ENCODE data around the gene GRK5. TPM values are rescaled to one million over a fixed set of nuclear protein-coding genes. Genes with fewer than 3 reads are reported as not detected.
A peak's percentile ranks its signal among the peaks of the same experiment; 100 is the strongest.
"Not testable (repeated sequence)": the region's sequence is repeated elsewhere in the genome, so short reads cannot be mapped to it uniquely, and the experiment has no call there.

The GRK5 gene
- total RNA-seq, 1 donor from 2014 or later = 47.6 TPM

- intact Hi-C loops (cut with DNase I); DNase-seq: not testable (repeated sequence)
- ATAC-seq (ENCODE audit: poor library complexity) = peak; percentile 30
These were observed 31.6 kb downstream of the GRK5 start for GRCh38 chr10:119239015-119239414.

GRCh38 chr10:119239630-119240029, 32.3 kb downstream of the GRK5 start:
- DNase-seq; ATAC-seq (ENCODE audit: poor library complexity); intact Hi-C loops (cut with DNase I): not testable (repeated sequence)

DNA sequence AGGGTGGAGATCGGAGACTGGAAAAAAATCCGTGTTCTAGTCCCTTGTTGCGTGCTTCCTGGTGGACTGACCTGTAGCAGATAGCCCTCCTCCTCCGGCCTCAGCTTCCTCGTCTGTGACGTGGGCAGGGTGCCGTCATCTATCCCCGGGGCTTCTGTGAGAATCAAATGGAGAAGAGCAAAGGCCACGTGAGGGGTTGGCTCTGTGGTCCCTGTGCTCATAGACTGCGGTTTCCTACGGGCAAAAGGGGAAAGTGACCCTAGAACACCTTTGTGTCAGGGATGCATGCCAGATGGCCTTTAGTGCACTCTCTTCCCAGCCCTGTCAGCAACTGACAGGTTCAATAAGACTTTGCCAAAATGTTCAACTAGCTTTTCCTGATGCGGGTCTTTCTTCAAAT, 33.7 kb downstream of the GRK5 start:
- peak; percentile 19 for ATAC-seq (ENCODE audit: poor library complexity)
- DNase-seq = no peak
- intact Hi-C loops (cut with DNase I) = no loop called here

- intact Hi-C loops (cut with DNase I) = no loop called here
- no peak for DNase-seq
- ATAC-seq (ENCODE audit: poor library complexity) = no peak
These were observed 34.8 kb downstream of the GRK5 start for GRCh38 chr10:119242186-119242585.

DNA sequence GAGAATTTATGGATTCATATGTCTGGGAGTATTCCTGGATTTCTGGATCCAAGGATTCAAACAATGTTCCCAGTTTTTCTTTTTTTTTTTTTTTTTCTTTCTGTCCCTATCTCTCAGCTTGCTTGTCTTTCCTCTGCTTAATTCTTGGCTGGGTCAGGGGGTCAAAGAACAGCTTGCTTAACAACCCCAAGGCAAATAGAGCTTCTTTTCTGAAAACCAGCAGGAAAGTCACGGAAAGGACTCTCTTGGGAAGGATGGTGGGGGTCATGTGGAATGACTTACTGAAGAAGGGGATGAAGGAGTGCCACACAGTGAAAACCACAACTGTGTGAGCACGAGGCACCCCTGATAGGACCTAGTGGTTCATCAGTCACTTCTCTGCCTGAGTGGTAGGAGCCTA, 36.1 kb downstream of the GRK5 start:
- ATAC-seq (ENCODE audit: poor library complexity) = no peak

DNA sequence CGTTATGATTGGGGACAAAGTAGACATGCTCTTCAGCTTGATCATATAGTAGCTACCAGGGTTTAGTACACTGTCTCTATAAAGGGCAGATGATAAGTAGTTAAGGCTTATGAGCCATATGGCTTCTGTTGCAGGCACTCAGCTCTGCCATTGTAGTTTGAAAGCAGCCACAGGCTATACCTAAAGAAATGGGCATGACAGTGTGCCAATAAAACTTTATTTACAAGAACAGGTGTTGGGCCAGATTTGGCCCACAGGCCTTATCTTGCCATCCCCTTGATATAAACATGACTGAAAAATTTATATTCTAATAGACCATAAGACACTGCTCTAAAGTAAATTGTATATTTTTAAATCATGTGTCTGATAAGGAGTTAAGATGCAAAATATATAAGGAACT, 36.6 kb downstream of the GRK5 start:
- intact Hi-C loops (cut with DNase I) = no loop called here
- no peak for ATAC-seq (ENCODE audit: poor library complexity)
- DNase-seq = no peak

More for the DNA sequence above, 36.1 kb downstream of the GRK5 start:
- DNase-seq = no peak
- intact Hi-C loops (cut with DNase I) = no loop called here

GRCh38 chr10:119245272-119245671, 37.9 kb downstream of the GRK5 start:
- ATAC-seq (ENCODE audit: poor library complexity) (no peak), DNase-seq (no peak)
- intact Hi-C loops (cut with DNase I) = no loop called here

DNA sequence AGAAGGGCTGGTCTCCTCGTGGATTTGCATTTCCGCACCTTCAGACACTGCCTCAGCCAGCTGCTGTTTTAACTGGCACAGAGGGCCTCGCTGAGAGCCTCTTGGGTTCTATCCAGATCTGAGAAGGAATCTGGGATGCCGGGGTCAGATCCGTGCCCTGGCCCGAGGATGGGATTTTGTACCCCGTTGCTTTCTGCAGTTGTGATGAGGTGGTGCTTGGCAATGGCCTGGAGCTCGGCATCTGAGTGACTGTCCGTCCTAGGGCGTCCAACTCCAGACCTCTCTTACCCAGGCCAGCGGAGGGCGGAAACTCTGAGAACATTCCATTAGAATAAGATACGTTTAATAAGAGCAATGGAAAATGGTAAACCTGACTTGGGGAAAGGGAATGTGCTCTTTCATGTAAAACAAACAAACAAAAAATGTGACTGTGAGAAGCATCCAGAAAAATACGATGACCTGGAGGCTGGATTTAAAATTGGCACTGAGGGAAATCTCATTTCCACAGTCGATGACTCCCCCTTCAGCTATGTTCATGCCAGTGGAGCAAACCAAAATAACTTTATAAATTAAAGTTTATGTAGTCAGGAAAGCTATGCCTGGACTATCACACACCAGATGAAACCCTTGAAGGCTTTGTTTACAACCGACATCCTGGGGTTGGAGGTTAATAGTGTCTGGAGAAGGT, 39.6 kb downstream of the GRK5 start:
- peak; percentile 30 for ATAC-seq (ENCODE audit: poor library complexity)
- DNase-seq = peak; percentile 60

GRCh38 chr10:119247550-119247894, 40.2 kb downstream of the GRK5 start:
- no peak for ATAC-seq (ENCODE audit: poor library complexity)
- intact Hi-C loops (cut with DNase I) = no loop called here
- no peak for DNase-seq

More for the DNA sequence above, 39.6 kb downstream of the GRK5 start:
- intact Hi-C loops (cut with DNase I) = no loop called here

DNA sequence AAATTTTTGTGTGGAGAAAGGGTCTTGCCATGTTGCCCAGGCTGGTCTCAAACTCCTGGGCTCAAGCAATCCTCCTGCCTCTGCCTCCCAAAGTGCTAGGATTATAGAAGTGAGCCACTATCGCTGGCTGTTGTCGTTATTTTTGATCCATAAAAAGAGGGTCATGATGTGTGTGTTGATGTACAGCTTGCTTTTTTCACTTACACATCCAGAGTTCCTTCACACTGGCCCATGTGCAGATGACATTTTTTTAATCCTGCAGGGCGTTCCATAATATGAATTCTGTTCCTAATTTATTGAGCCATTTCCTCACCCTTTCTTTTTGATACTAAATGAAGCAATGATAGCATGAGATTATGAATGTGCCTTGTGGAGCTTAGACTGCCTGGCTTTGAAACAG, 40.8 kb downstream of the GRK5 start:
- DNase-seq = no peak
- intact Hi-C loops (cut with DNase I) = no loop called here
- no peak for ATAC-seq (ENCODE audit: poor library complexity)

DNA sequence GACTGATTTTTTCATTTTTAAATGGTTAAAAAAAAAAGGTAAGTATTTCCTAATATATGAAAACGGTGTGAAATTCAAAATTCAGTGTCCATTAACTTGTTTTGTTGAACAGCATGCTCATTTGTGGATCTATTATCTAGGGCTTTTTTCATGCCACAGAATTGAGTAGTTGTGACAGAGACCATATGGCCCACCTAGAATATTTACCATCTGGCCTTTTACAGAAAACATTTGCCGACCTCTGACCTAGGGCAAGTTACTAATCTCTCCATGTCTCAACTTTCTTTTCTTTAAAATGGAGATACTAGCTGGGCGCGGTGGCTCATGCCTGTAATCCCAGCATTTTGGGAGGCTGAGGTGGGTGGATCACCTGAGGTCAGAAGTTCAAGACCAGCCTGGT, 41.3 kb downstream of the GRK5 start:
- DNase-seq (no peak), ATAC-seq (ENCODE audit: poor library complexity) (no peak)
- intact Hi-C loops (cut with DNase I) = no loop called here

DNA sequence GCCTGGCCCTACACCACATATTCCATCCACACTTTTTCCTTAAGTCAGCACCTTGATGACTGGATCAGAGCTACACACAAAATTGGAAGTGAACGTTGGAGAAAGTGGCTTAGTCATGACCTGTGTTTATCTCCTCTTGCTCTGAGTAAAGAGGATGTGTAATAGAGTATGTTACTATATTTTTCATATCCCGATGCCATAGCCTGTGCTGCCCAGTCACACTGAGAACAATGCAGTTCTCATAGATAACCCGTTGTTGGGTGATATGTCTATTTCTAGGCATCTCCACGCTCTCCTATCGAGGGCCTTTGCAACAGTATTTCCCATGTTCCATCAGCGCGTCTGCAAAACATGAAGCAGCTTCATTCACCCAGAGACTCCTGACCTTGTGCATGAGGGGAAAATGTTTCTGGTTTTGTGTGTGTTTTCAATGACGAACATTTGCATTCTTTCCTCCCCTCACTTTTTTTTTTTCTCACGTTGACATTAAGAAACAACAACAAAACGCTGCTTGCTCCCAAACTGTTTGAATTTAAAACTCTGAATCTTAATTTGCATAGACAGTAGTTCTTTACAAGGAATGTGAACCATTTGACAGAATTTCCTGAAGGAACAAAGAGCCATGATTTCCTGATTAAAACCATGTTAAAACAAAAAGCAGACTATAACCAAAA, 43.4 kb downstream of the GRK5 start:
- peak; percentile 9 for ATAC-seq (ENCODE audit: poor library complexity)
- DNase-seq = no peak
- intact Hi-C loops (cut with DNase I) = no loop called here

DNA sequence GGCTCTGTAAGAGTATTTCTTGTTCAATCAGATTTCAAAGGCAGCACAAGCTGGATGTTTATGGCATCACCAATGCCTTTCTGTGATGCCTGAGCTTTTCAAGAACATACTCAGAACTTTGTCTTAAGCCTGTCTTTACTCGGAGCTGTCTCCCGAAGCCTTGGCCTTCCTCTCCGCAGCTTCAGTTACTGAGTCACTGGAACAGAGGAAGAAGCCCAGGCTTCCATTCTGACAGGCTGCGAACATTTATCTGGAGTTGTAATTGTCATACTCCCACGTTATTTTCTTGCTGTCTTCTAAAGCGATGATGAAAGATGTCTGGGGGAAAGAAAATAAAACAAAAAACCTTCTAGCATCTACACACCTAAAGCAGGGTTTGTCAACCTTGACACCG, 43.9 kb downstream of the GRK5 start:
- intact Hi-C loops (cut with DNase I) = no loop called here
- DNase-seq = no peak
- no peak for ATAC-seq (ENCODE audit: poor library complexity)

DNA sequence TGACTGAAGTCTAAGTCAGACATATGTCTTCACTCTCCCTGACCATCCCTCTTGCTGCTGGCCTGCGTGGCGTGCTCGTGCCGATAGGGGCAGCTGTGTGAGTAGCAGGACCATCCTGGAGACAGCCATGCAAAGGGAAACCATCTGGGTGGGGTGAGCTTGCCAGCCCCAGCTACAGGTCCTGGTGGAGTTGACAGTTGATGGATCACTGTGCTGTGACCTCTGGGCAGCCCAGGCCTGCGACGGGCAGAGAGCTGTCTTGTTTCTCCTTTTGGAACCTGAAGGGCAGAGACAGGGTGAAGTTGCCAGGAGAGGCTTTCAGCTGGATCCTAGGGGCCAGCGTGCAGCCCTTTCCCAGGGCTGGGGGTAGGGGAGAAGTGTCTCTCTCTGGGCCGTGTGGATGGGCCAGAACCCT, 44.7 kb downstream of the GRK5 start:
- intact Hi-C loops (cut with DNase I) = no loop called here
- ATAC-seq (ENCODE audit: poor library complexity) (peak; percentile 36), DNase-seq (peak; percentile 65)

- no peak for ATAC-seq (ENCODE audit: poor library complexity)
- intact Hi-C loops (cut with DNase I) = no loop called here
- DNase-seq = no peak
These were observed 45.2 kb downstream of the GRK5 start for GRCh38 chr10:119252470-119253151.

DNA sequence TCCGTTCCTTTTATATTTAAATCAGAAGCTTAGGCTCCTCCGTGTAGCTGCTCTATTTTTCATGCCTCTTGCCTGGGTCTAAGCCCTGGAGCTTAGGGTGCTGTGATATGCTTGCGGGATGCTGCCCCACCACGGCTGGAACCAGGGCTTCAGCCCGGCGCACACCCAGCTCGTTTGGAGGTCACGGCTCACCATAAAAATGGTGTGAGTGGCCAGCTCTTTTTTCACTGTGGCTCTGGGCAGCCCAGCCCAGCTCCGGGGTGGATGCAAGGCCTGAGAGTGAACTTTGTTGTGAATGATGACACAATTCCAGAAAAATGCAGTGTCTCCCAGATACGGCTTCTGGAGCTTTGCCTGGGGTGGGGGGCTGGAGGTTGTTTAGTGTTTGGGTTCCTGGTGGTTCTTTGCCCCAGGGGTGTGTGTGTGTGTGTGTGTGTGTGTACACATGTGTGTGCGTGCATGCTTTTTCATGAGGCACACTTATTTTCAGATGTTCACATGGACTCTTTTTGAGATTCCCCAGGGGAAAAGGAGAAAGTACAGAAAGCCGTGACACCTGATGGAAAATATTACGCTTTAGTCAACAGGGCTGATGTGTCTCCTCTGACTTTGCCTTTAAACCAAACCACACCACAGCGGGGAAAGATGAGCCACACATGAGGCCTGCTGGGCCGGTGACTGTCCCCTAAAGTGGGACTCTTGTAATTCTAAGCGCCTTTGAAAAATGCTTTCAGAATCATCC, 46.2 kb downstream of the GRK5 start:
- ATAC-seq (ENCODE audit: poor library complexity) (peak; percentile 63), DNase-seq (peak; percentile 84)
- intact Hi-C loops (cut with DNase I) = no loop called here

GRCh38 chr10:119254335-119254734, 47.0 kb downstream of the GRK5 start:
- intact Hi-C loops (cut with DNase I) = no loop called here
- peak; percentile 13 for ATAC-seq (ENCODE audit: poor library complexity)
- no peak for DNase-seq

DNA sequence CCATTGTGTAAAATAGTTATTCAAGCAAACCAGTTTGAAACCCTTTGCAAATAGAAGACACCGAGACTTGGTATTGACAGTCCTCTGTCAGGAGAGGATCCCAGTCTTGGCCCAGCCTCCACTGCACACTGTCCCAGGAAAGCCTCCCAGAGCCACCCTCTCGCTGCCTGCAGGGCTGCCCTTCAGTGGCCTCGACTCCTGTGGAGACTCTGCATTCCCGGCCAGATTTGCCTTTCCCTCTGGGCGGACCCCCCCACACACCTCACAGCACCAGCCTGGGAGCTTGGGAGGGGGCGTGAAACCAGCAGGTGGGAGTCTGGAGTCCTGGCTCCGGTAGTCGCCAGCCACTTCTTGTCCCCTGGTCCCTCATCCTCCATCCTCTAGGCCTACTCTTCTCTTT, 48.7 kb downstream of the GRK5 start:
- intact Hi-C loops (cut with DNase I) = no loop called here
- no peak for DNase-seq
- ATAC-seq (ENCODE audit: poor library complexity) = no peak

DNA sequence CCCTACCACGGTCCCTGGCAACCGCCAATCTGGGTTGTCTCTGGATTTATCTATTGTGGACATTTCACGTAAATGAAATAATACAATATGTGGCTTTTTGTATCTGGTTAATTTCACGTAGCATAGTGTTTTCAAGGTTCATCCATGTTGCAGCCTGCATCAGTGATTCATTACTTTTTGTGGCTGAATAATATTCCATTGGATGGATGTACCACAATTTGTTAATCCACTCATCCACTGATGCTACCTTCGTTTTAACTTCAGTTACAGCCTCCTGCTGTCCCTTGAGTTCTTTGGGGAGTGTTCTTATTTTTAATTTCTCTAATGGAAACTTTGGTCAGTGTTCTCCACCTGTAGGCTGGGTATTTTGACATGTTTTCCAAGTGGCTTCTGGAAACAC, 49.5 kb downstream of the GRK5 start:
- DNase-seq (no peak), ATAC-seq (ENCODE audit: poor library complexity) (no peak)
- intact Hi-C loops (cut with DNase I) = no loop called here

Data from Right ventricle myocardium superior (tissue), 1 donor.